OCI-LY7 (cell line): ENCODE measurements around the gene ARL15. TPM values are rescaled to one million over a fixed set of nuclear protein-coding genes. Genes with fewer than 3 reads are reported as not detected.
"Not testable (repeated sequence)": the region's sequence is repeated elsewhere in the genome, so short reads cannot be mapped to it uniquely, and the experiment has no call there.

Source experiments
- BruUV-seq: library from RNA; stranded (reverse); fragments of 400-500 nt; replicated peaks from 2 replicates; lab custom pipeline; 2021; lab: Mats Ljungman, UMichigan
- CTCF ChIA-PET: fragments of 300-600 bp; sonication (Branson Sonifier 250); formaldehyde crosslinking; loops from one replicate; lab custom pipeline; 2022; ENCODE audit warnings: antibody characterized with exemption; ENCODE audit not compliant: unreplicated experiment; lab: Charles Lee
- POLR2A ChIA-PET: fragments of 300-600 bp; sonication (Branson Sonifier 250); formaldehyde crosslinking; loops from one replicate; lab custom pipeline; 2022; ENCODE audit warnings: antibody characterized with exemption; lab: Charles Lee
- DNase-seq: peaks from one replicate; pipeline ENCODE4 v3.0.0-alpha.2; 2015; ENCODE audit warnings: low spot score
- H2AFZ ChIP-seq: fragments of 200-600 bp; sonication (generic), shearing (Covaris generic); 2 replicates; pipeline ENCODE4 v1.6.1; 2014; ENCODE audit warnings: mild to moderate bottlenecking, antibody characterized with exemption, low read length, moderate library complexity
- H3K27ac ChIP-seq: fragments of 200-600 bp; sonication (generic); 2 replicates; pipeline ENCODE4 v1.5.1; 2014; ENCODE audit warnings: mixed run types, low read depth, mild to moderate bottlenecking, moderate library complexity, low read length, inconsistent platforms; ENCODE audit not compliant: poor library complexity, severe bottlenecking
- H3K36me3 ChIP-seq: fragments of 200-600 bp; sonication (generic); 2 replicates; pipeline ENCODE4 v1.6.1; 2014; ENCODE audit warnings: mild to moderate bottlenecking, antibody characterized with exemption, low read length, moderate library complexity, mixed read lengths; ENCODE audit not compliant: insufficient read depth
- H3K4me1 ChIP-seq: fragments of 200-600 bp; sonication (generic); 2 replicates; pipeline ENCODE4 v1.5.1; 2014; ENCODE audit warnings: mild to moderate bottlenecking, low read length; ENCODE audit not compliant: insufficient read depth, poor library complexity, severe bottlenecking
- H3K4me2 ChIP-seq: fragments of 200-600 bp; sonication (generic); 2 replicates; pipeline ENCODE4 v1.6.1; 2014; ENCODE audit warnings: mild to moderate bottlenecking, low read length
- H3K4me3 ChIP-seq: fragments of 200-600 bp; sonication (generic); 2 replicates; pipeline ENCODE4 v1.5.1; 2014; ENCODE audit warnings: mild to moderate bottlenecking, low read depth, low read length; ENCODE audit not compliant: poor library complexity, severe bottlenecking
- H3K79me2 ChIP-seq: fragments of 200-600 bp; sonication (generic); 2 replicates; pipeline ENCODE4 v1.6.1; 2016; ENCODE audit warnings: low read depth, mild to moderate bottlenecking, low read length, moderate library complexity, mixed read lengths; ENCODE audit not compliant: insufficient read depth
- H3K9me2 ChIP-seq: fragments of 200-600 bp; sonication (generic); 2 replicates; pipeline ENCODE4 v1.6.1; 2016; ENCODE audit warnings: mild to moderate bottlenecking, low read length, mixed read lengths; ENCODE audit not compliant: insufficient read depth
- H3K9me3 ChIP-seq: fragments of 200-600 bp; sonication (generic); 2 replicates; pipeline ENCODE4 v1.6.1; 2014; ENCODE audit warnings: mild to moderate bottlenecking, mixed run types, low read length, mixed read lengths
- H4K20me1 ChIP-seq: fragments of 200-600 bp; sonication (generic); 2 replicates; pipeline ENCODE4 v1.6.1; 2014; ENCODE audit warnings: mild to moderate bottlenecking, antibody characterized with exemption, low read length, moderate library complexity, mixed read lengths; ENCODE audit not compliant: insufficient read depth
- EZH2phosphoT487 ChIP-seq: fragments of 200-600 bp; sonication (generic); IDR thresholded peaks from 2 replicates; pipeline ENCODE4 v1.6.1; 2018; ENCODE audit warnings: low read depth, borderline replicate concordance, mild to moderate bottlenecking, mixed run types, antibody characterized with exemption, low read length, moderate library complexity, mixed read lengths
- intact Hi-C: fragments of 100-400 bp; cut with micrococcal nuclease; formaldehyde crosslinking; loops from one replicate; pipeline ENCODE4 v1.10.0; 2022; ENCODE audit not compliant: unreplicated experiment
- total RNA-seq, 2 experiments: library from RNA; depleted of rRNA in 1 of 2; stranded (reverse); fragments of >200 nt in 1 of 2; shearing (Covaris generic) in 1 of 2; gene quantifications; 2 replicates each; pipeline ENCODE4 v1.2.3, GENCODE V29; 2014 to 2022
- TF ChIP-seq, protein P1 (sequence below): fragments of 200-600 bp; sonication (generic); conservative IDR thresholded peaks from 2 replicates; pipeline ENCODE4 v1.5.1; 2014; ENCODE audit warnings: mild to moderate bottlenecking, antibody characterized with exemption, low read length, moderate library complexity, mixed read lengths

The ARL15 gene
- total RNA-seq, 2 experiments from 2014 or later = 18.8 to 24.4 TPM

GRCh38 chr5:53984971-53985370 lies 325.4 kb downstream of the ARL15 start:
- H3K4me1 ChIP-seq = no peaks in the 10 kb centered on the region
- no peaks in the 10 kb centered on the region; the same call in 1 of the 2 replicates for H3K9me2 ChIP-seq
- POLR2A ChIA-PET = no interaction called here
- H3K27ac ChIP-seq = no peak overlapping the region
- H3K79me2 ChIP-seq = no peaks in the 10 kb centered on the region
- H3K4me2 ChIP-seq = no peak overlapping the region
- H4K20me1 ChIP-seq = no peaks in the 10 kb centered on the region; the same call in 1 of the 2 replicates
- intact Hi-C loops = no loop called here
- H3K36me3 ChIP-seq = no peaks in the 10 kb centered on the region
- no peak for DNase-seq
- H3K4me3 ChIP-seq = no peak overlapping the region
- H2AFZ ChIP-seq = no peak overlapping the region
- TF ChIP-seq, protein P1, sequence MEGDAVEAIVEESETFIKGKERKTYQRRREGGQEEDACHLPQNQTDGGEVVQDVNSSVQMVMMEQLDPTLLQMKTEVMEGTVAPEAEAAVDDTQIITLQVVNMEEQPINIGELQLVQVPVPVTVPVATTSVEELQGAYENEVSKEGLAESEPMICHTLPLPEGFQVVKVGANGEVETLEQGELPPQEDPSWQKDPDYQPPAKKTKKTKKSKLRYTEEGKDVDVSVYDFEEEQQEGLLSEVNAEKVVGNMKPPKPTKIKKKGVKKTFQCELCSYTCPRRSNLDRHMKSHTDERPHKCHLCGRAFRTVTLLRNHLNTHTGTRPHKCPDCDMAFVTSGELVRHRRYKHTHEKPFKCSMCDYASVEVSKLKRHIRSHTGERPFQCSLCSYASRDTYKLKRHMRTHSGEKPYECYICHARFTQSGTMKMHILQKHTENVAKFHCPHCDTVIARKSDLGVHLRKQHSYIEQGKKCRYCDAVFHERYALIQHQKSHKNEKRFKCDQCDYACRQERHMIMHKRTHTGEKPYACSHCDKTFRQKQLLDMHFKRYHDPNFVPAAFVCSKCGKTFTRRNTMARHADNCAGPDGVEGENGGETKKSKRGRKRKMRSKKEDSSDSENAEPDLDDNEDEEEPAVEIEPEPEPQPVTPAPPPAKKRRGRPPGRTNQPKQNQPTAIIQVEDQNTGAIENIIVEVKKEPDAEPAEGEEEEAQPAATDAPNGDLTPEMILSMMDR = no peak
- no peak for TF ChIP-seq EZH2phosphoT487
- H3K9me3 ChIP-seq = no peaks in the 10 kb centered on the region
- no TSS peak for BruUV-seq
- CTCF ChIA-PET = no interaction called here

GRCh38 chr5:53983568-53984460 lies 326.6 kb downstream of the ARL15 start:
- Histone ChIP-seq H3K4me2 (no peak overlapping the region), H3K79me2 (no peaks in the 10 kb centered on the region), H3K4me3 (no peak overlapping the region), H4K20me1 (no peaks in the 10 kb centered on the region; the same call in 1 of the 2 replicates), H3K9me3 (no peaks in the 10 kb centered on the region), H2AFZ (no peak overlapping the region), H3K4me1 (no peaks in the 10 kb centered on the region), H3K36me3 (no peaks in the 10 kb centered on the region), H3K9me2 (no peaks in the 10 kb centered on the region; the same call in 1 of the 2 replicates), H3K27ac (no peak overlapping the region)
- intact Hi-C loops = no loop called here
- POLR2A ChIA-PET = no interaction called here
- no TSS peak for BruUV-seq
- no peak for DNase-seq
- CTCF ChIA-PET = no interaction called here
- TF ChIP-seq, protein P1 = no peak
- no peak for TF ChIP-seq EZH2phosphoT487

GRCh38 chr5:53982319-53982718 lies 328.1 kb downstream of the ARL15 start:
- H3K36me3 ChIP-seq, CTCF ChIA-PET, DNase-seq, intact Hi-C loops, H3K4me3 ChIP-seq, H3K79me2 ChIP-seq, H3K4me2 ChIP-seq, H2AFZ ChIP-seq, H3K9me3 ChIP-seq, H4K20me1 ChIP-seq, BruUV-seq, H3K4me1 ChIP-seq, H3K9me2 ChIP-seq, H3K27ac ChIP-seq: not testable (repeated sequence)
- POLR2A ChIA-PET = interaction anchor here (0.7 kb wide), 1 partner anchor 27 kb away, joined by 4 read pairs; no protein-coding TSS in a partner anchor
